ENCODE results near the gene PCGF1.

PCGF1 gene

GRCh38 chr2:74536166-74536950, 28.9 kb upstream of the PCGF1 start:
- no peak for DNase-seq (ENCODE audit: low spot score)

- DNase-seq (ENCODE audit: low spot score): no peak
Measured at GRCh38 chr2:74535440-74535965, 28.0 kb upstream of the PCGF1 start.

GRCh38 chr2:74534411-74534810, 26.9 kb upstream of the PCGF1 start:
- no peak for DNase-seq (ENCODE audit: low spot score)

GRCh38 chr2:74533464-74533863, 26.0 kb upstream of the PCGF1 start:
- DNase-seq (ENCODE audit: low spot score): no peak

GRCh38 chr2:74532222-74532621, 24.7 kb upstream of the PCGF1 start:
- peak; percentile 50 for DNase-seq (ENCODE audit: low spot score)

- DNase-seq (ENCODE audit: low spot score): no peak
Measured at GRCh38 chr2:74531666-74532065, 24.2 kb upstream of the PCGF1 start.

GRCh38 chr2:74530239-74531187, 23.0 kb upstream of the PCGF1 start:
- peak; percentile 53 for DNase-seq (ENCODE audit: low spot score)

- peak; percentile 92 for DNase-seq (ENCODE audit: low spot score)
Measured at GRCh38 chr2:74529357-74530238, 22.1 kb upstream of the PCGF1 start, which contains the start of the genes AUP1 and HTRA2. Gene AUP1, minus strand, starts transcription at chr2:74529706. Its CDS starts 77 bp downstream, at chr2:74529629. Gene HTRA2, plus strand, starts transcription at chr2:74529933. Its CDS starts 74 bp downstream, at chr2:74530007.

- no peak for DNase-seq (ENCODE audit: low spot score)
Measured at GRCh38 chr2:74528600-74529356, 21.3 kb upstream of the PCGF1 start.

- DNase-seq (ENCODE audit: low spot score): no peak
Measured at GRCh38 chr2:74527741-74528140, 20.2 kb upstream of the PCGF1 start.

- DNase-seq (ENCODE audit: low spot score): no peak
Measured at GRCh38 chr2:74526649-74527230, 19.2 kb upstream of the PCGF1 start.

- peak; percentile 20 for DNase-seq (ENCODE audit: low spot score)
Measured at GRCh38 chr2:74525717-74526648, 18.5 kb upstream of the PCGF1 start, which contains the start of gene DQX1. Gene DQX1, minus strand, starts transcription at chr2:74526231. Its CDS starts 502 bp downstream, at chr2:74525729.

GRCh38 chr2:74524955-74525716, 17.6 kb upstream of the PCGF1 start:
- no peak for DNase-seq (ENCODE audit: low spot score)

- DNase-seq (ENCODE audit: low spot score): no peak
Measured at GRCh38 chr2:74524005-74524404, 16.5 kb upstream of the PCGF1 start.

- DNase-seq (ENCODE audit: low spot score): no peak
Measured at GRCh38 chr2:74522516-74522915, 15.0 kb upstream of the PCGF1 start.

- DNase-seq (ENCODE audit: low spot score): no peak
Measured at GRCh38 chr2:74516650-74517049, 9.2 kb upstream of the PCGF1 start.

GRCh38 chr2:74515981-74516633, 8.6 kb upstream of the PCGF1 start:
- DNase-seq (ENCODE audit: low spot score): peak; percentile 78
